ENCODE measurements around the gene KCNJ14.

The KCNJ14 gene

DNA sequence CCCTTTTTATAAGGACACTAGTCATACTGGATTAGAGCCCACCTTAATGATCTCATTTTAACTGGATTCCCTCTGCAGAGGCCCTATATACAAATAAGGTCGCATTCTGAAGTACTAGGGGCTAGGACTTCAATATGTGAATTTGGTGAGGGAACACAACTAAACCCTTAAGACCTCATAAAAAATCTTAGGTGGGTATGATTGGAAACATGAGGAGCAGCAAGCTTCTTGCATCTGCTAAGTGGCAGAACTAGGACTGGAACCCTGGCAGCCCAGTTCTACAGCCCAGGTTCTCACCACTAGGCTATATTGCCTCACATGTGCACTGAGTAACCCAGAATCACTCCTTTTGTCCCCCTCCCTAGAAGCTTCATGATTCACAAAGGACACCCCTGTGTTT is 26.7 kb upstream of the KCNJ14 start:
- Histone ChIP-seq H3K27me3 (peaks cover 0 to 5% of the 10 kb centered on the region in 2 donors), H3K4me3 (no peak overlapping the region), H3K36me3 (no peaks in the 10 kb centered on the region), H3K27ac (no peak overlapping the region), H3K9me3 (no peaks in the 10 kb centered on the region), H3K4me1 (no peaks in the 10 kb centered on the region)
- no peak for DNase-seq
- TF ChIP-seq CTCF (IDR thresholded peaks at IDR 0.05) = no peak
- intact Hi-C loops (cut with DNase I; ENCODE audit: low total_unique reads) = no loop called here

GRCh38 chr19:48433337-48433736 is 22.0 kb upstream of the KCNJ14 start:
- H3K9me3 ChIP-seq = no peaks in the 10 kb centered on the region
- peaks cover 0 to 33% of the 10 kb centered on the region in 2 donors for H3K27me3 ChIP-seq
- no peaks in the 10 kb centered on the region for H3K36me3 ChIP-seq
- no peak for DNase-seq
- H3K4me1 ChIP-seq = no peaks in the 10 kb centered on the region
- intact Hi-C loops (cut with DNase I; ENCODE audit: low total_unique reads) = no loop called here
- no peak overlapping the region for H3K4me3 ChIP-seq
- H3K27ac ChIP-seq = no peak overlapping the region
- TF ChIP-seq CTCF (IDR thresholded peaks at IDR 0.05) = no peak

DNA sequence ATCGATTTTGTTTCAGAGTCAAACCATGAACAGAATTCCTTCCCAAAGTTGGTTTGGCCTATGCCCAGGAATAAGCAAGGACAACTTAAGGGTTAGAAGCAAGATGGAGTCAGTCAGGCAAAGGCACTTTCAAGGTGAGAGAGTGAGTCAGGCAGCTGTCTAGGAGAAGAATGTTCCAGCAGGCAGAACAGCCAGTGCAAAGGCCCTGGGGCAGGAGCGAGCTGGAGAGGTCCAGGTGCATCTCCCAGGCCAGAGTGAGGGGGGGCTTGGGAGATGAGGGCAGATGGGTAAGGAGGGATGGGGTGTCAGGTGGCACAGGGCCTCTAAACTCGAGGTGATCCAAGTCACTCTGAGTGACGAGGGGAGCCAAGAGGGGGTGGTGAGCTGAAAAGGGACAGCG is 18.8 kb upstream of the KCNJ14 start:
- no peak for TF ChIP-seq CTCF (IDR thresholded peaks at IDR 0.05)
- no peaks in the 10 kb centered on the region for H3K9me3 ChIP-seq
- H3K27me3 ChIP-seq = peaks cover 0 to 56% of the 10 kb centered on the region in 2 donors
- no peak overlapping the region for H3K4me3 ChIP-seq
- no peak overlapping the region for H3K27ac ChIP-seq
- intact Hi-C loops (cut with DNase I; ENCODE audit: low total_unique reads) = no loop called here
- DNase-seq = no peak
- H3K36me3 ChIP-seq = peaks cover 0 to 2% (median 0%) of the 10 kb centered on the region in 3 donors
- no peaks in the 10 kb centered on the region for H3K4me1 ChIP-seq

DNA sequence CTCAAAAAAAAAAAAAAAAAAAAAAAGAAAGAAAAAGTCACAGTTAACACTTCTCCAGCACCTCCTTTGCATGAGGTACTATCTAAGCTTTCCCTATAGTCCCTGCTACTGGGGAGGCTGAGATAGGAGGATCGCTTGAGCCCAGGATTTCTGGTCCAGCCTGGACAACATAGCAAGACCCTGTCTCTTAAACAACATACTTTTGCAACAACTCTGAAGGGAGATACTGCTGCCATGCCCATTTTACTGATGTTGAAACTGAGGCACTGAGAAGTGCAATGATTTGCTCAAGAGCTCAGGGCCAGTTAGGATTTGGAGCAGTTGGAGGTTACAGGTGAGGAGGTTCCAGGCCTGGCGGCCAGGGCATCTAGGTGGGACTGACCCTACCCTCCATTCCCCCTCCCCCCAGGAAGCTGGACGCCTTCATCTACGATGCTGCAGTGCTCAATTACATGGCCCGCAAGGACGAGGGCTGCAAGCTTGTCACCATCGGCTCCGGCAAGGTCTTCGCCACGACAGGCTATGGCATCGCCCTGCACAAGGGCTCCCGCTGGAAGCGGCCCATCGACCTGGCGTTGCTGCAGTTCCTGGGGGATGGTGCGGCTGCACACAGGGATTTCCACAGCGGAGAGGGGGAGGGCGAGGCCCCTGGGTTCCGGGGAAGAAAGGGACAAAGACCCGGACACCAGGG is 13.9 kb upstream of the KCNJ14 start:
- intact Hi-C loops (cut with DNase I; ENCODE audit: low total_unique reads) = no loop called here

DNA sequence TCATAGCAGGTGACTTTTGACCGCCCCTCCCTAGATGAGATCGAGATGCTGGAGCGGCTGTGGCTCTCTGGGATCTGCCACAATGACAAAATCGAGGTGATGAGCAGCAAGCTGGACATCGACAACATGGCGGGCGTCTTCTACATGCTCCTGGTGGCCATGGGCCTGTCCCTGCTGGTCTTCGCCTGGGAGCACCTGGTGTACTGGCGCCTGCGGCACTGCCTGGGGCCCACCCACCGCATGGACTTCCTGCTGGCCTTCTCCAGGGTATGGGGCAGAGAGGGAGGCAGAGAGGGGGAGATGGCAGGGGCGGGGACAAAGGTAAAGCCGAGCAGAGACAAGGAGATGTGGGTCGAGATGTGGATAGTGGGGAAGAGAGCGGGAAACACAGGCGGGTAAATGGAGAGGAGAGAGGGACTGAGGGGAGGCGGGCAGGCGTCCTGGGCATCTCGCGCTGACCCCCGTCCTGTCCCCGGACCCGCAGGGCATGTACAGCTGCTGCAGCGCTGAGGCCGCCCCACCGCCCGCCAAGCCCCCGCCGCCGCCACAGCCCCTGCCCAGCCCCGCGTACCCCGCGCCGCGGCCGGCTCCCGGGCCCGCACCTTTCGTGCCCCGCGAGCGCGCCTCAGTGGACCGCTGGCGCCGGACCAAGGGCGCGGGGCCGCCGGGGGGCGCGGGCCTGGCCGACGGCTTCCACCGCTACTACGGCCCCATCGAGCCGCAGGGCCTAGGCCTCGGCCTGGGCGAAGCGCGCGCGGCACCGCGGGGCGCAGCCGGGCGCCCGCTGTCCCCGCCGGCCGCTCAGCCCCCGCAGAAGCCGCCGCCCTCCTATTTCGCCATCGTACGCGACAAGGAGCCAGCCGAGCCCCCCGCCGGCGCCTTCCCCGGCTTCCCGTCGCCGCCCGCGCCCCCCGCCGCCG is 13.0 kb upstream of the KCNJ14 start:
- Histone ChIP-seq H3K4me1 (peaks cover 0 to 27% (median 21%) of the 10 kb centered on the region in 4 donors), H3K9me3 (no peaks in the 10 kb centered on the region), H3K4me3 (no peak overlapping the region), H3K36me3 (peaks cover 2 to 7% (median 5%) of the 10 kb centered on the region in 3 donors), H3K27me3 (peaks cover 0 to 46% of the 10 kb centered on the region in 2 donors), H3K27ac (no peak overlapping the region)
- no peak for DNase-seq
- TF ChIP-seq CTCF (IDR thresholded peaks at IDR 0.05) = no peak
- intact Hi-C loops (cut with DNase I; ENCODE audit: low total_unique reads) = no loop called here

More for the DNA sequence above, 13.9 kb upstream of the KCNJ14 start:
- peaks cover 0 to 3% (median 0%) of the 10 kb centered on the region in 3 donors for H3K36me3 ChIP-seq
- peaks cover 0 to 26% (median 20%) of the 10 kb centered on the region in 4 donors for H3K4me1 ChIP-seq
- peaks cover 0 to 53% of the 10 kb centered on the region in 2 donors for H3K27me3 ChIP-seq
- no peak overlapping the region for H3K4me3 ChIP-seq
- DNase-seq = no peak
- TF ChIP-seq CTCF (IDR thresholded peaks at IDR 0.05) = no peak
- no peaks in the 10 kb centered on the region for H3K9me3 ChIP-seq
- no peak overlapping the region for H3K27ac ChIP-seq

Data from tibial artery (tissue), 4 donors.